Activated naive CD4-positive, alpha-beta T cell treated with anti-CD3 and anti-CD28 coated beads for 36 hours (primary cell): ENCODE data around the gene ZMPSTE24. TPM values are rescaled to one million over a fixed set of nuclear protein-coding genes. Genes with fewer than 3 reads are reported as not detected.
"Not testable (repeated sequence)": the region's sequence is repeated elsewhere in the genome, so short reads cannot be mapped to it uniquely, and the experiment has no call there.

Source experiments
- CTCF ChIA-PET: fragments of 350-600 bp; sonication (Branson Sonifier 250); formaldehyde crosslinking; loops from one replicate; lab custom pipeline; 2021; ENCODE audit warnings: antibody characterized with exemption; lab: Charles Lee
- DNase-seq: peaks from one replicate; pipeline ENCODE4 v3.0.0-alpha.2; 2020
- H3K27ac Mint-ChIP-seq: one replicate; pipeline ENCODE4 v1.8.0; 2021; ENCODE audit warnings: mild to moderate bottlenecking, mixed read lengths
- H3K27me3 Mint-ChIP-seq: one replicate; pipeline ENCODE4 v1.8.0; 2021; ENCODE audit warnings: low read depth, mixed read lengths
- H3K36me3 Mint-ChIP-seq: one replicate; pipeline ENCODE4 v1.8.0; 2021; ENCODE audit warnings: low read depth, mixed read lengths
- H3K4me1 Mint-ChIP-seq: one replicate; pipeline ENCODE4 v1.8.0; 2021; ENCODE audit warnings: low read depth, mixed read lengths
- H3K4me3 Mint-ChIP-seq: one replicate; pipeline ENCODE4 v1.8.0; 2021; ENCODE audit warnings: mild to moderate bottlenecking, moderate library complexity, mixed read lengths
- H3K9me3 Mint-ChIP-seq: one replicate; pipeline ENCODE4 v1.8.0; 2021; ENCODE audit warnings: mixed read lengths
- intact Hi-C: fragments of 100-400 bp; cut with micrococcal nuclease; formaldehyde crosslinking; loops from one replicate; pipeline ENCODE4 v1.15.1; 2023
- total RNA-seq, 2 experiments: library from RNA; stranded (reverse); gene quantifications; one replicate each; pipeline ENCODE4 v1.2.3, GENCODE V29; 2021

ZMPSTE24 gene
- total RNA-seq, 2 experiments from 2014 or later = 13.2 to 14.7 TPM

DNA sequence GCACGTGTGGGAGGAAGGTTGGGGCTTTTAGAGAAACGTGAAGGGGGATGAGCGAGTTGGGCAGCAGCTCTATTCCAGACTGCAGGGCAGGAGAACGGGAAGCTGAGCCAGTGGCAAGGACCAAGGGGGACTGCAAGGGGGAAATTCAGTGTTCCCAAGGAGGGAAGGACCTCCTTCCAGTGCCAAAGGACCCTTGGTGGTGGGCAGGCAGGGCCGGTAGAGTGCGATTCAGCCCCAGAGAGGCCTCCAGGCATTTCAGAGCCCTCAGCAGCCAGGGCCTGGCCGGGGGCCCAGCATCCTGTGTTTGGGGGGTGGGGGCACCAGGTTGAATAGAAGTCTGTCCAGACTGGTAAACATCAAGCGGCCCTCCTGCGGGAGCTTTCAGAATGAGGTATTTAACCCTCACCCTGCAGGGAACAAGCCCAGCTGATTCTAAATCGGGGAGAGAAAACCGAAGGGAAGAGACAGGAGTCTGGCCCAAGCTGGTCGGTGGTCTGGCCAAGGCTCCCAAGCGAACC is 56.7 kb downstream of the ZMPSTE24 start:
- Mint-ChIP-seq H3K36me3 (no peaks in the 10 kb centered on the region), H3K27me3 (peaks cover 7% of the 10 kb centered on the region), H3K27ac (no peak overlapping the region), H3K4me1 (peaks cover 28% of the 10 kb centered on the region), H3K9me3 (no peaks in the 10 kb centered on the region), H3K4me3 (peak overlapping the region; percentile 76)
- CTCF ChIA-PET = interaction anchor here (0.5 to 9.1 kb wide), 38 partner anchors 9 to 357 kb away, joined by 3 to 134 read pairs (median 4); partner anchors contain the start of genes PPT1 and SMAP2
- no peak for DNase-seq
- intact Hi-C loops = loop anchor here (1.0 to 5.0 kb wide), 8 partner anchors 24 to 236 kb away; partner anchors contain the start of genes PPT1, RLF and ZMPSTE24

- Mint-ChIP-seq H3K27ac (no peak overlapping the region), H3K27me3 (peaks cover 7% of the 10 kb centered on the region), H3K4me1 (peaks cover 28% of the 10 kb centered on the region), H3K4me3 (peak overlapping the region; percentile 76), H3K36me3 (no peaks in the 10 kb centered on the region), H3K9me3 (no peaks in the 10 kb centered on the region)
- CTCF ChIA-PET = interaction anchor here (0.6 to 9.1 kb wide), 39 partner anchors 9 to 280 kb away, joined by 3 to 134 read pairs (median 4); partner anchors contain the start of genes PPT1 and SMAP2
- intact Hi-C loops = loop anchor here (1.0 to 5.0 kb wide), 8 partner anchors 23 to 237 kb away; partner anchors contain the start of genes PPT1, RLF and ZMPSTE24
- DNase-seq = peak; percentile 90
Measured at GRCh38 chr1:40315239-40315794, 57.3 kb downstream of the ZMPSTE24 start.

DNA sequence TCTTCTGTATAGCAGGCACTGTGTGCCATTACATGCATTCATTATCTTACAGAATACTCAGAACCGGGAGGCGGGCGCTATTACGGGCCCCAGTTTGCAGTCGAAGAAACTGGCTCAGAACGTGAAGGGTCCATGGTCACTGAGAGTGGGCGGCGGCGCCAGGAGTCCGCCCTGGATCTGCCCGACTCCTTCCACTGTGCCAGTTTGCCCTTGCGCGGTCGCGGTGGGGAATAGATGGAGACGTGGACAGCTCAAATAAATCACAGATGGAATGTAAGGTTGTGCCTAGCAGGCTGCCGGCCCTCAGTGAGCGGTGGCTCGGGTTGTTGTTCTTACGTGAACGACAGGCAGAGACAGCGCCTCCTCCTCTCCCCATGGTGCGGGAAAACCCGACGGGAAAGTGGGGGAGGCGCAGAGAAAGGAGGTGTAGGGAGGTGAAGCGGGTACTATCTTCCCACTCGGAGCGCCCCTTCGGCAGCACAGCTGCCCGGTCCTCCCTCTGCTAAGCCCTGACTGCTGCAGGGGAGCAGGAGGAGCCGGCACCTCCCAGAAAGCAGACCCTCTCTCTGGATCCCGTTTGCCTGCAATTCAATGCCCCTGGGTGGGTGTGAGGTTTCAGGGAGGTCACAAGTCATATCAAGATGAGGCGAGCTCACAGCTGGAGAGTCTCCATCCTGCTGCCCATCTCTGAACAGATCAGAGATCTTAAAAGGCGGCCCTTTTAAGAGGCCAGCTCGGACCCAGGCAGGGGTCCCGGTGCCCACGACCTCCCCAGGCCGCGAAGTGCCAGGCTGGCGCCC is 58.0 kb downstream of the ZMPSTE24 start:
- Mint-ChIP-seq H3K27ac (peak overlapping the region; percentile 44), H3K27me3 (peaks cover 7% of the 10 kb centered on the region), H3K4me3 (peak overlapping the region; percentile 76), H3K9me3 (no peaks in the 10 kb centered on the region), H3K36me3 (no peaks in the 10 kb centered on the region), H3K4me1 (peaks cover 28% of the 10 kb centered on the region)
- intact Hi-C loops = loop anchor here (1.0 to 5.0 kb wide), 9 partner anchors 22 to 237 kb away; partner anchors contain the start of genes PPT1, RLF and ZMPSTE24
- peak; percentile 56 for DNase-seq
- CTCF ChIA-PET = interaction anchor here (0.6 to 9.1 kb wide), 21 partner anchors 10 to 280 kb away, joined by 3 to 134 read pairs (median 4); partner anchors contain the start of gene PPT1

- DNase-seq = peak; percentile 64
- Mint-ChIP-seq H3K9me3 (no peaks in the 10 kb centered on the region), H3K36me3 (no peaks in the 10 kb centered on the region), H3K27ac (peak within 1 kb of the TSS; percentile 1), H3K4me1 (peaks cover 28% of the 10 kb centered on the region), H3K27me3 (peaks cover 7% of the 10 kb centered on the region), H3K4me3 (peak within 1 kb of the TSS; percentile 76)
- CTCF ChIA-PET = interaction anchor here (1.2 to 9.1 kb wide), 9 partner anchors 21 to 173 kb away, joined by 3 to 134 read pairs (median 11); no protein-coding TSS in a partner anchor
- intact Hi-C loops = loop anchor here (1.0 to 5.0 kb wide), 2 partner anchors 88 to 219 kb away; partner anchors contain the start of gene PPT1
Measured at GRCh38 chr1:40316595-40317393, 58.8 kb downstream of the ZMPSTE24 start, which contains the start of gene COL9A2. Gene COL9A2 (minus strand): TSS chr1:40317286. CDS start chr1:40317197, 89 bp downstream.

DNA sequence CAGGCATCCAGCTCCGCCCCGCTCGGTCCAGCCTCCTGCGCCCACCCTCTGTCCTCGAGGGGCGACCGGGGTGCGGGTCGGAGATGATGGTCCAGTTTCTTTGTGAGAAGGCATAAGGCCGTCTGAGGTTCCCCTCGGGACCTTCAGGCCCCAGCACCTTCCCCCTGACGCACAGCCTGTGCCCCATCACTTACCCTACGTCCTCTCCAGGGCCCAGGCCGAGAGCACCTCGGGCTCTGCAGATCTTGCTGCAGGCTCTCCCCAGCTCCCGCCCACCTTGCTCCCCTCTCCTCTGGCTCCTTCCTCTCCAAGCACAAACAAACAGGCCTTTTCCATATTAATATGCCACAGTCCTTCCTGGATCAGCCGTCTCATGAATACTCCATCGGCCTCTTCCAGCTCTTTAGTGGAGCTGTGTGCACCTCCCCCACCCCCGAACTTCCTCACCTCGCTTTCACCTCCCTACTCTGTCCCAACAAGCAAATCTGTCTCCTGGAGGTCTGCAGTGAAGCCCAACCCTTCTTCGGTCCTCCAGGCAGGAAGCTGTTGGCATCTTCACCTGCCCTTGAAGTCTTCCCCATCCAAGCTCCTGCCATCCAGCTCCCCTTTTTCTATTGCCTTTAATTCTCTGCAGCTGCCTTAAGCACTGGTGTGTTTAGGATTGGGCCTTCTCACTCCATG is 59.5 kb downstream of the ZMPSTE24 start:
- H3K27me3 Mint-ChIP-seq = peaks cover 7% of the 10 kb centered on the region
- DNase-seq = no peak
- CTCF ChIA-PET = interaction anchor here (0.8 to 9.1 kb wide), 7 partner anchors 20 to 183 kb away, joined by 3 to 134 read pairs (median 13); no protein-coding TSS in a partner anchor
- intact Hi-C loops = loop anchor here (5.0 kb wide), 1 partner anchor 220 kb away; the partner anchor contains the start of gene PPT1
- no peaks in the 10 kb centered on the region for H3K36me3 Mint-ChIP-seq
- H3K27ac Mint-ChIP-seq = no peak overlapping the region
- peak overlapping the region; percentile 57 for H3K4me3 Mint-ChIP-seq
- peaks cover 26% of the 10 kb centered on the region for H3K4me1 Mint-ChIP-seq
- H3K9me3 Mint-ChIP-seq = no peaks in the 10 kb centered on the region

DNA sequence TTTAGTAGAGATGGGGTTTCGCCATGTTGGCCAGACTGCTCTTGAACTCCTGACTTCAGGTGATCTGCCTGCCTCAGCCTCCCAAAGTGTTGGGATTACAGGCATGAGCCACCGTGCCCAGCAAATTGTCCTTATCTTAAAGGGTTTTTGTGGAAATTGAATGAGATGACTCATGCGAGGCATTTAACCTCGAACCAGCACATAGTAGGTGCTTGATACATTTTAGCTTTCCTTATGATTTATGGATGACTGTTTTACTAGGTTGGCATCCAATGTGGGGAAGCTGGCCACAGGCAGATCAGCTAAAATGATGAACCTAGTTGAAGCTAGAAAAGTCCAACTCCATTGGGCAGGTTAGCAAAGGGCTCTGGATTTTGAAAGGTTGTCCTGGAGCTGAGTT is 60.4 kb downstream of the ZMPSTE24 start:
- no peak overlapping the region for H3K4me3 Mint-ChIP-seq
- peaks cover 7% of the 10 kb centered on the region for H3K27me3 Mint-ChIP-seq
- H3K36me3 Mint-ChIP-seq = no peaks in the 10 kb centered on the region
- no peaks in the 10 kb centered on the region for H3K9me3 Mint-ChIP-seq
- H3K27ac Mint-ChIP-seq = no peak overlapping the region
- intact Hi-C loops = loop anchor here (5.0 kb wide), 1 partner anchor 221 kb away; the partner anchor contains the start of gene PPT1
- no peak for DNase-seq
- peaks cover 20% of the 10 kb centered on the region for H3K4me1 Mint-ChIP-seq
- CTCF ChIA-PET = interaction anchor here (2.3 to 9.1 kb wide), 3 partner anchors 19 to 175 kb away, joined by 10 to 134 read pairs (median 58); no protein-coding TSS in a partner anchor

DNA sequence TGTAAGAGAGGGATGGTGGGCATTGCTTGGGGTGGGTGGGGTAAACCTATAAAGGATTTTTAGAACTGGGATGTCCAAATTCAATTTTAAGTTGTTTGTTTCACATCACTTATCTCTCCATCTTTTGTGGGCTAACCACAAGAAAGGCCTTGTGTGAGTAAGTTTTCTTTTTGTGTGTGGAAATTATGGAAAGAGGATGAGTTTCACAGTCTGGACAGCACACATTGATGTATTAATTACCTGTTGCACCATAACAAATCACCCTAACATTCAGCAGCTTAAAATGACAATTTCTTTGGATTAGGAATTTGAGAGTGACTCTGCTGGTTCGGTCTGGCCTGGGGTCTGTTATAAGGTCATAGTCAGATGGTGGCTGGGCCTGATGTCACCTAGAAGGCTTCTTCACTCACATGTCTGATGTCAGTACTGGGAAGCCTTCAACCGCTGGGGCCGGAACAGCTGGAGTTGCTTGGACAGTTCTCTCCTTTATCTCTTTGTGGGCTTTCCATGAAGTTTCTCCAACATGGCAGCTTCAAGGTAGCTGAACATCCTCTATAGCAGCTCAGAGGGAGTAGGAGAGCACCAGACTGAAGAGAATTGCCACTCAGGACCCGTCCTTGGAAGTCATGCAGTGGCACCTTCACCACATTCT is 61.1 kb downstream of the ZMPSTE24 start:
- Mint-ChIP-seq H3K4me3 (no peak overlapping the region), H3K9me3 (no peaks in the 10 kb centered on the region), H3K36me3 (no peaks in the 10 kb centered on the region), H3K4me1 (peaks cover 16% of the 10 kb centered on the region), H3K27ac (no peak overlapping the region), H3K27me3 (peaks cover 7% of the 10 kb centered on the region)
- CTCF ChIA-PET = interaction anchor here (2.3 to 9.1 kb wide), 3 partner anchors 19 to 175 kb away, joined by 10 to 134 read pairs (median 58); no protein-coding TSS in a partner anchor
- no peak for DNase-seq
- intact Hi-C loops = loop anchor here (5.0 kb wide), 1 partner anchor 222 kb away; the partner anchor contains the start of gene PPT1

- H3K27me3 Mint-ChIP-seq = not testable (repeated sequence)
Measured at GRCh38 chr1:40331403-40331802, 73.4 kb downstream of the ZMPSTE24 start.

GRCh38 chr1:40332695-40333094 is 74.7 kb downstream of the ZMPSTE24 start:
- H3K27me3 Mint-ChIP-seq = no peaks in the 10 kb centered on the region
- no peaks in the 10 kb centered on the region for H3K36me3 Mint-ChIP-seq
- peaks cover 3% of the 10 kb centered on the region for H3K9me3 Mint-ChIP-seq
- DNase-seq = no peak
- H3K27ac Mint-ChIP-seq = no peak overlapping the region
- no peak overlapping the region for H3K4me3 Mint-ChIP-seq
- no peaks in the 10 kb centered on the region for H3K4me1 Mint-ChIP-seq
- CTCF ChIA-PET = interaction anchor here (1.2 to 9.8 kb wide), 3 partner anchors 15 to 189 kb away, joined by 3 to 134 read pairs (median 4); partner anchors contain the start of gene COL9A2
- intact Hi-C loops = no loop called here

More at GRCh38 chr1:40331403-40331802, 73.4 kb downstream of the ZMPSTE24 start:
- H3K9me3 Mint-ChIP-seq, H3K27ac Mint-ChIP-seq, H3K36me3 Mint-ChIP-seq, DNase-seq, H3K4me1 Mint-ChIP-seq, H3K4me3 Mint-ChIP-seq, intact Hi-C loops: not testable (repeated sequence)
- CTCF ChIA-PET = interaction anchor here (0.6 to 1.3 kb wide), 6 partner anchors 16 to 337 kb away, joined by 3 to 4 read pairs (median 3); no protein-coding TSS in a partner anchor

DNA sequence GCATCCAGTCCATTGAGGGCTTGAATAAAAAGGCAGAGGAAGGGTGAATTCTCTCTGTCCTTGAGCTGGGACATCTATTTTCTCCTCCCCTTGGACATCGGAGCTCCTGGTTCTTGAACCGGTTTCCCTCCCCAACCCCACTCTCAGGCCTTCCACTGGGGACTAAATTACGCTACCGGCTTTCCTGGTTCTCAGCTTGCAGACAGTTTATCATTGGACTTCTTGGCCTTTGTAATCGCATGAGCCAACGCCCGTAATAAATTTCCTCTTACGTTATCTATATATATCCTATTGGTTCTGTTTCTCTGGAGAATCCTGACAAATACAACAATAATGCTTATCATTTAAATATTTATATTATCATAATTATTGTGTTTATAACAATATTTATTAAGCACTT is 79.4 kb downstream of the ZMPSTE24 start:
- Mint-ChIP-seq H3K36me3 (no peaks in the 10 kb centered on the region), H3K27me3 (no peaks in the 10 kb centered on the region), H3K4me1 (peaks cover 38% of the 10 kb centered on the region), H3K9me3 (no peaks in the 10 kb centered on the region), H3K27ac (no peak overlapping the region), H3K4me3 (no peak overlapping the region)
- intact Hi-C loops = loop anchor here (5.0 kb wide), 1 partner anchor 195 kb away; the partner anchor contains the start of gene ZNF684
- CTCF ChIA-PET = interaction anchor here (0.7 to 9.8 kb wide), 21 partner anchors 13 to 297 kb away, joined by 3 to 226 read pairs (median 7); partner anchors contain the start of genes CAP1 and COL9A2
- DNase-seq = no peak
